ENCODE results near the gene TRAK2.

GRCh38 chr2:201378496-201379397 lies 72.5 kb downstream of the TRAK2 start:
- TF ChIP-seq CTCF (conservative IDR thresholded peaks at IDR 0.05): no peak
- no peak for TF ChIP-seq ZFX (IDR thresholded peaks at IDR 0.05)

Data from C4-2B (cell line).